Mammary epithelial cell (primary cell): ENCODE measurements around the gene TIRAP.

Experiments
- CTCF ChIP-seq, 2 donors: IDR thresholded peaks in 1 of 2; conservative IDR thresholded peaks in 1 of 2; 2 replicates each; pipeline ENCODE4 v1.5.1; 2011 to 2012; ENCODE audit warnings: inconsistent platforms in 2 of 2, low read length in 2 of 2, mild to moderate bottlenecking in 2 of 2, control low read depth in 1 of 2, low read depth in 1 of 2; ENCODE audit not compliant: insufficient read depth in 1 of 2; ENCODE audit errors: extremely low read depth in 1 of 2
- EZH2 ChIP-seq: IDR thresholded peaks from 2 replicates; pipeline ENCODE4 v1.6.1; 2012; ENCODE audit warnings: low read length, inconsistent platforms, borderline replicate concordance

- TF ChIP-seq EZH2 (no peak), CTCF (conservative IDR thresholded peaks at IDR 0.05 in 1 of 2, IDR thresholded peaks at IDR 0.05 in 1 of 2; ENCODE audit: extremely low read depth in 1 of 2, insufficient read depth in 1 of 2, low read depth in 1 of 2, low read length in 2 of 2) (no peak)
Measured at GRCh38 chr11:126337474-126338241, 54.8 kb downstream of the TIRAP start.
